HCT116 (cell line): ENCODE data around the gene C10orf95. TPM values are rescaled to one million over a fixed set of nuclear protein-coding genes. Genes with fewer than 3 reads are reported as not detected.

ENCODE experiments used
- ATAC-seq: fragments of 200-7000 bp; cut with Tn5 transposase; 2 replicates; pipeline ENCODE4 v1.9.1; 2020; ENCODE audit warnings: mild to moderate bottlenecking, moderate library complexity
- BruUV-seq: library from RNA; stranded (reverse); fragments of 400-500 nt; replicated peaks from 2 replicates; lab custom pipeline; 2021; lab: Mats Ljungman, UMichigan
- CTCF ChIA-PET: fragments of 300-600 bp; sonication (Branson Sonifier 250); formaldehyde crosslinking; loops from one replicate; lab custom pipeline; 2021; ENCODE audit warnings: antibody characterized with exemption; lab: Charles Lee
- POLR2A ChIA-PET: fragments of 300-600, 350-600 bp; sonication (Branson Sonifier 250); formaldehyde crosslinking; loops from one replicate; lab custom pipeline; 2021; ENCODE audit warnings: antibody characterized with exemption; lab: Charles Lee
- RAD21 ChIA-PET, 2 experiments: fragments of 300-600 bp; sonication (Branson Sonifier 250); formaldehyde crosslinking; loops; one replicate each; lab custom pipeline; 2023; ENCODE audit warnings: low total read pairs in 2 of 2; ENCODE audit not compliant: uncharacterized antibody in 2 of 2, unreplicated experiment in 2 of 2, low non-redundant PET in 1 of 2; lab: Charles Lee
- DNase-seq: peaks from one replicate; pipeline ENCODE4 v3.0.0-alpha.2; 2010; ENCODE audit warnings: low read depth, low spot score
- H2AFZ ChIP-seq: fragments of 200-600 bp; shearing (Covaris generic), sonication (generic); 2 replicates; pipeline ENCODE4 v1.6.1; 2017; ENCODE audit warnings: low read depth, mixed run types, mixed read lengths, antibody characterized with exemption, low read length; ENCODE audit not compliant: poor library complexity, severe bottlenecking
- H3K27ac ChIP-seq: 2 replicates; pipeline ENCODE4 v1.5.1; 2012; ENCODE audit warnings: low read depth, low read length
- H3K27me3 ChIP-seq: fragments of 200-600 bp; sonication (generic); 2 replicates; pipeline ENCODE4 v1.6.1; 2016; ENCODE audit warnings: mixed run types, low read length, mixed read lengths; ENCODE audit not compliant: insufficient read depth
- H3K36me3 ChIP-seq, 2 experiments: fragments of 200-500 bp in 1 of 2; fragments of 200-600 bp in 1 of 2; sonication (Bioruptor generic) in 1 of 2; sonication (generic) in 1 of 2; 2 replicates each; pipeline versions ENCODE4 v1.5.1 to v1.6.1; 2014 to 2016; ENCODE audit warnings: low read length in 2 of 2, inconsistent platforms in 1 of 2, mixed read lengths in 1 of 2, mixed run types in 1 of 2; ENCODE audit not compliant: insufficient read depth in 2 of 2, control insufficient read depth in 1 of 2
- H3K4me1 ChIP-seq, 2 experiments: fragments of 200-600 bp in 1 of 2; sonication (generic) in 1 of 2; 2 replicates each; pipeline versions ENCODE4 v1.5.1 to v1.6.1; 2012 to 2017; ENCODE audit warnings: low read length in 2 of 2, inconsistent platforms in 1 of 2, mild to moderate bottlenecking in 1 of 2, mixed read lengths in 1 of 2, mixed run types in 1 of 2, moderate library complexity in 1 of 2; ENCODE audit not compliant: insufficient read depth in 2 of 2, control insufficient read depth in 1 of 2
- H3K4me2 ChIP-seq: fragments of 200-600 bp; sonication (generic); 2 replicates; pipeline ENCODE4 v1.6.1; 2017; ENCODE audit warnings: mixed run types, low read length, mixed read lengths
- H3K4me3 ChIP-seq, 2 experiments: fragments of 200-600 bp in 1 of 2; sonication (generic) in 1 of 2; replicated peaks in 1 of 2; 2 replicates each; pipeline ENCODE4 v1.5.1; 2011 to 2016; ENCODE audit warnings: low read length in 2 of 2, control low read depth in 1 of 2, low read depth in 1 of 2, mild to moderate bottlenecking in 1 of 2, mixed read lengths in 1 of 2, mixed run types in 1 of 2
- H3K79me2 ChIP-seq: fragments of 200-600 bp; sonication (generic); 2 replicates; pipeline ENCODE4 v1.6.1; 2017; ENCODE audit warnings: mild to moderate bottlenecking, mixed run types, low read length, moderate library complexity, mixed read lengths; ENCODE audit not compliant: insufficient read depth
- H3K9ac ChIP-seq: fragments of 200-600 bp; sonication (generic); 2 replicates; pipeline ENCODE4 v1.6.1; 2016; ENCODE audit warnings: low read length, mixed read lengths
- H3K9me2 ChIP-seq: fragments of 200-600 bp; sonication (generic), shearing (Covaris generic); 2 replicates; pipeline ENCODE4 v1.6.1; 2017; ENCODE audit warnings: mixed run types, mild to moderate bottlenecking, moderate library complexity; ENCODE audit not compliant: insufficient read depth
- H3K9me3 ChIP-seq, 2 experiments: fragments of 200-500 bp in 1 of 2; fragments of 200-600 bp in 1 of 2; sonication (Bioruptor generic) in 1 of 2; sonication (generic) in 1 of 2; 2 replicates each; pipeline ENCODE4 v1.6.1; 2014 to 2017; ENCODE audit warnings: low read length in 2 of 2, mixed read lengths in 2 of 2, inconsistent platforms in 1 of 2, low read depth in 1 of 2, mild to moderate bottlenecking in 1 of 2, mixed run types in 1 of 2, moderate library complexity in 1 of 2; ENCODE audit not compliant: control insufficient read depth in 1 of 2, insufficient read depth in 1 of 2
- H4K20me1 ChIP-seq: fragments of 200-600 bp; sonication (generic), shearing (Covaris generic); 2 replicates; pipeline ENCODE4 v1.6.1; 2017; ENCODE audit warnings: mixed run types, mild to moderate bottlenecking, moderate library complexity; ENCODE audit not compliant: insufficient read depth
- CTCF ChIP-seq, 3 experiments: fragments of 200-600 bp in 1 of 3; sonication (generic) in 1 of 3; IDR thresholded peaks in 2 of 3; conservative IDR thresholded peaks in 1 of 3; 2 replicates each; pipeline ENCODE4 v1.5.1; 2012 to 2017; ENCODE audit warnings: low read depth in 2 of 3, low read length in 2 of 3, antibody characterized with exemption in 1 of 3, borderline replicate concordance in 1 of 3, control low read depth in 1 of 3, mild to moderate bottlenecking in 1 of 3, mixed read lengths in 1 of 3, mixed run types in 1 of 3, moderate library complexity in 1 of 3; ENCODE audit not compliant: insufficient read depth in 1 of 3
- JUND ChIP-seq: IDR thresholded peaks from 2 replicates; pipeline ENCODE4 v1.6.1; 2012
- POLR2AphosphoS5 ChIP-seq: IDR thresholded peaks from 2 replicates; pipeline ENCODE4 v1.6.1; 2011; ENCODE audit warnings: mild to moderate bottlenecking, low read depth, low read length, moderate library complexity
- REST ChIP-seq: IDR thresholded peaks from 2 replicates; pipeline ENCODE4 v1.6.1; 2012; ENCODE audit warnings: low read depth
- SP1 ChIP-seq: IDR thresholded peaks from 2 replicates; pipeline ENCODE4 v1.6.1; 2012; ENCODE audit warnings: low read depth
- YY1 ChIP-seq: IDR thresholded peaks from 2 replicates; pipeline ENCODE4 v1.6.1; 2011; ENCODE audit warnings: low read length, low read depth, moderate library complexity, mild to moderate bottlenecking; ENCODE audit not compliant: insufficient replicate concordance; ENCODE audit errors: extremely low read depth
- ZNF274 ChIP-seq: fragments of 200-500 bp; sonication (Bioruptor generic); IDR thresholded peaks from 2 replicates; pipeline ENCODE4 v1.6.1; 2014; ENCODE audit warnings: mild to moderate bottlenecking, low read depth, low read length, inconsistent platforms
- intact Hi-C: fragments of 100-400 bp; cut with micrococcal nuclease; formaldehyde crosslinking; loops from 2 replicates; pipeline ENCODE4 v1.10.0; 2022
- total RNA-seq: library from RNA; stranded (reverse); gene quantifications from one replicate; pipeline ENCODE4 v1.2.1, GENCODE V29; 2021; ENCODE audit not compliant: unreplicated experiment

C10orf95 gene
- total RNA-seq, 1 experiment from 2014 or later: 2.1 TPM

GRCh38 chr10:102476466-102477141 is 25.3 kb upstream of the C10orf95 start:
- H3K27me3 ChIP-seq: no peaks in the 10 kb centered on the region
- no peaks in the 10 kb centered on the region for H3K9me2 ChIP-seq
- no peak overlapping the region for H3K4me3 ChIP-seq
- no peak for DNase-seq
- BruUV-seq: TSS peak; percentile 34
- intact Hi-C loops: no loop called here
- no peak for ATAC-seq
- CTCF ChIA-PET: interaction anchor here (4.1 kb wide), 1 partner anchor 246 kb away, joined by 43 read pairs; no protein-coding TSS in a partner anchor
- no peaks in the 10 kb centered on the region for H3K9me3 ChIP-seq
- RAD21 ChIA-PET: no interaction called here
- H3K4me2 ChIP-seq: no peak overlapping the region
- POLR2A ChIA-PET: interaction anchor here (1.0 kb wide), 1 partner anchor 81 kb away, joined by 3 read pairs; the partner anchor contains the start of gene NFKB2
- peaks cover 11 to 28% of the 10 kb centered on the region in 2 experiments; a peak in 3 of 4 replicates for H3K36me3 ChIP-seq
- H3K9ac ChIP-seq: no peak overlapping the region
- H3K4me1 ChIP-seq: no peaks in the 10 kb centered on the region
- H3K79me2 ChIP-seq: no peaks in the 10 kb centered on the region
- H4K20me1 ChIP-seq: no peaks in the 10 kb centered on the region
- TF ChIP-seq JUND (no peak), SP1 (no peak), CTCF (IDR thresholded peaks at IDR 0.05 in 2 of 3, conservative IDR thresholded peaks at IDR 0.05 in 1 of 3; ENCODE audit: borderline replicate concordance in 1 of 3, insufficient read depth in 1 of 3, low read depth in 2 of 3, low read length in 2 of 3) (no peak), POLR2AphosphoS5 (no peak), REST (no peak), ZNF274 (no peak), YY1 (no peak)
- H2AFZ ChIP-seq: no peak overlapping the region
- H3K27ac ChIP-seq: no peak overlapping the region
